Measurements from ENCODE around the gene KRT86.
"Not testable (repeated sequence)": the region's sequence is repeated elsewhere in the genome, so short reads cannot be mapped to it uniquely, and the experiment has no call there.

The KRT86 gene

GRCh38 chr12:52267699-52268098, 6.7 kb upstream of the KRT86 start:
- DNase-seq (ENCODE audit: low read depth in 3 of 3), result no peak

DNA sequence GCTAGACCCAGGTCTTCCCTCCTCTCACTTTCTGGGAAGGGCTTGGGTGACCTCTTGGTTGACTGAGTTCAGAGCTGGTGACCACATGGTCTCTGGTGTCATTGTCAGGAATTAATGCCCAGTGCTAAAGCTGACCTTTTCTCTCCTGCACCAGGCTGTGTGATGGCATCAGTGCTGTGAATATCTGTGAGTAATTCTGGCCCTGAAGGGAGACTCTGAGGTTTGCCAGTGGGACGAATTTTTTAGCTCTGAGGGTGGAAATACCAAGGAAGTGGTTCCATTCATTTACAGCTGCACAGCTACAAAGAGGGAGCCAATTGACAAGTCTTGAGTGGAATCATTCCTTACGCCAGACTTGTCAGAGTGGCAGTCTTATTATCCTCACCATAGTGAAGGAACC, 6.2 kb upstream of the KRT86 start:
- no peak for DNase-seq (ENCODE audit: low read depth in 3 of 3)

GRCh38 chr12:52270541-52271070, 3.8 kb upstream of the KRT86 start:
- DNase-seq (ENCODE audit: low read depth in 3 of 3), result no peak

DNA sequence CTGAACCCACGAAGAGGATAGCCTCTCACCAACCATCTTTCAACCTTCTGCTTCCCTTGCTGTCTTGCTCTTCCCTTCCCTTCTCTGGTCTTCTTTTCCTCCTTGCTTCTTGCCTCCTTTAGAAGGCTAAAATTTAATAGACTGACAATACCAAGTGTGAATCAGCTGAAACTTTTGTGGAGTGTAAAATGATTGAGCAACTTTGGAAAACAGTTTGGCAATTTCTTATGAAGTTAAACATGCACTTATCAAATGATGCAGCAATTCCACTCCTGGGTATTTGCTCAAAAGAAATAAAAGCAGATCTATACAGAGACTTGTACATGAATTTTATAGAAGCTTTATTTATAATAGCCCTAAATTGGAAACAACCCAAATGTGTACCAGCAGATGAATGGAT, 3.3 kb upstream of the KRT86 start:
- no peak for DNase-seq (ENCODE audit: low read depth in 3 of 3)

DNA sequence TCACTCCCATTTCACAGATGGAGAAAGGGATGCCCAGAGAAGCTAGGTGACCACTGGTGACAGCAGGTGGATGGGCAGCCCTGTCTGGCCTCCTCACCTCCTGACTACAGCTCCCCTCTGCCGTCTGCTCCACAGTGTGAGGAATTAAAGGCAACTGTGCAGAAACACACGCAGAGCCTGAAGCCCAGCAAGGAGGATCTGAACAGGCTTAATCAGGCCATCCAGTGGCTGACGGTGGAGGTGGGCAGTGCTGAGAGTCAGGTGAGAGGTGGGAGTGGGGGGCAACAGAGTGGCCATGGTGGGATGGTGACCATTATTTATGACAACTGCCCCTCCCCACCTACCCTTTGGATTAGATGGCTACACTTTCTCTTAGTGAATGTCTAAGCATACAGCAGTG, 1.2 kb downstream of the KRT86 start:
- DNase-seq (ENCODE audit: low read depth in 3 of 3), result no peak

GRCh38 chr12:52277486-52278245, 3.2 kb downstream of the KRT86 start:
- DNase-seq (ENCODE audit: low read depth in 3 of 3), result no peak

GRCh38 chr12:52278575-52279421, 4.4 kb downstream of the KRT86 start:
- peak; percentile 52 to 73 (median 53) for DNase-seq (ENCODE audit: low read depth in 3 of 3)

- DNase-seq (ENCODE audit: low read depth in 3 of 3), result no peak
These were observed 5.2 kb downstream of the KRT86 start for GRCh38 chr12:52279422-52280318.

DNA sequence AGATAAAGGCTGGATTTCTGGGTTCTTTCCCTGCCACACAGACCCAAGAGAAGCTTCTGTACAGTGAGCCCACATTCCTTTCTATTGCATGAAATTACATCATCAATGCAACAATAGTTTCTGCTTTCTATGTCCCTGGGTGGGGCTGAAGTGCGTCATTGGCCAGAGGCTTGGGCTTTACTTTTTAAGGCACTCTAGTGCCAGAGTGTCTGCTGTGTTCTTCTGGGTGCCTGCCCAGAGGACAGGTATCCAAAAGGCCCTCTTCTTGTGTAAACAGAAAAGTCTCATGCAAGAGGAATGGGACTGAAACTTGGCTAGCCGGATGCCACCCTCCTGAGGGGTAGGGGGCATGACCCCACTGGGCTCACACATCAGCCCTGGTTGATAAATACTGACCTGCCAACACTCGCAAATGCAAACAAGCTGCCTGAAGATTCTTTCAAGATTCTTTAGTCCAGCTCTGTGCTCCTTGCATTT, 5.9 kb downstream of the KRT86 start:
- DNase-seq (ENCODE audit: low read depth in 3 of 3), result no peak

- DNase-seq (ENCODE audit: low read depth in 3 of 3), result no peak
These were observed 6.5 kb downstream of the KRT86 start for GRCh38 chr12:52280796-52281560.

- DNase-seq (ENCODE audit: low read depth in 3 of 3), result no peak
These were observed 10.2 kb downstream of the KRT86 start for GRCh38 chr12:52284562-52285171.

GRCh38 chr12:52285172-52285745, 10.8 kb downstream of the KRT86 start:
- DNase-seq (ENCODE audit: low read depth in 3 of 3), result no peak

GRCh38 chr12:52285851-52286530, 11.5 kb downstream of the KRT86 start:
- no peak for DNase-seq (ENCODE audit: low read depth in 3 of 3)

GRCh38 chr12:52286857-52287785, 12.7 kb downstream of the KRT86 start:
- not testable (repeated sequence) for DNase-seq (ENCODE audit: low read depth in 3 of 3)

DNA sequence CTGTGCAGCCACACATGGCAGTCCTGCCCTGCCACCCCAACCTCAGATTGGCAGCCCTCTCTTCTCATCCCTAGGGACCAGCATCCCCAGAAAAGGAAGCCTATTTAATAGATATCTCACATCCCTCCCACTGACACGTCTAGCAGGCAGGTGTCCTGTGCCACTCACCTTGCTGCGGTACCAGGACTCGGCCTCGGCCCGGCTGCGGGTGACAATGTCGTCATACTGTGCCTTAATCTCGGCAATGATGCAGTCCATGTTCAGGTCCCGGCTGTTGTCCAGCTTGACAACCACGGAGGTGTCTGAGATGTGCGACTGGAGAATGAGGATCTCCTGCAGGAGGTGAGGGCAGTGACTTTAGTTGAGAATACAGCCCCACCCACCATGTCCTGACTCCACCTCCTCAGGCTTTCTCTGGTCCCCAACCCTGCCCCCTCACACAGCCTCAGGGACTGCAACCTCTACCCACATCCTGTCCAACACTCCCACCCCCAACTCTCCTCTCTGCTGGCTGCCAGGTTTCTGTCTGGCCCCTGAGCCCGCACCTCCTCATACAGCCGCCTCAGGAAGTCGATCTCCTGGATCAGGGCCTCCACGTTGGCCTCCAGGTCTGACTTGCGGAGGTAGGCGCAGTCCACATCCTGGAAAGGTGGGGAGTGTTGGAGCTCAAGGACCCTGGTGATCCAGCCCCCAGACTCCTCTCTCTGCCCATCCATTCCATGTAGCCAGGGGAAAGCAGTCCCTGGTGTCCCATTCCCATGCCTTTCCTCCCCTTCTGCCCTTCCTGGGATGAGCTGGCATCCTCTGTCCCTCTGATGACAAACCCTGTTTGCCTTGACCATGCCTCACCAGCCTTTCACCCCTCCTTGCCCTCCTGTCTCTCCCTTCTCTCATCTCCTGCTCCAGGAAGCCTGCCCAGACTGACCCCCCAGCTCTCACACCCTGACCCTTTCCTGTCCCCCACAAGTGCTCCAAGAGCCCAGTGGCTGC, 13.7 kb downstream of the KRT86 start:
- DNase-seq (ENCODE audit: low read depth in 3 of 3), result not testable (repeated sequence)

GRCh38 chr12:52290483-52291134, 16.2 kb downstream of the KRT86 start:
- DNase-seq (ENCODE audit: low read depth in 3 of 3), result not testable (repeated sequence)
